Brain pericyte (primary cell): Measurements from ENCODE around the gene LRRC75B.
"Not testable (repeated sequence)": the region's sequence is repeated elsewhere in the genome, so short reads cannot be mapped to it uniquely, and the experiment has no call there.

ENCODE experiments used
- DNase-seq: peaks from one replicate; pipeline ENCODE4 v3.0.0-alpha.2; 2012; ENCODE audit warnings: low read depth, low spot score

The LRRC75B gene

GRCh38 chr22:24555165-24556039, 37.5 kb downstream of the LRRC75B start, which contains the start of gene SNRPD3:
Gene SNRPD3, plus strand, starts transcription at chr22:24555999. Its CDS starts 1,676 bp downstream, at chr22:24557675.
- DNase-seq: peak; percentile 97

- no peak for DNase-seq
Observed at GRCh38 chr22:24554313-24555164, 38.3 kb downstream of the LRRC75B start, which contains the start of gene GUCD1. Gene GUCD1, minus strand, starts transcription at chr22:24555138. Its CDS starts 147 bp downstream, at chr22:24554991.

- DNase-seq: no peak
Observed at GRCh38 chr22:24553597-24554312, 39.1 kb downstream of the LRRC75B start.

GRCh38 chr22:24552503-24553286, 40.2 kb downstream of the LRRC75B start:
- DNase-seq: not testable (repeated sequence)

GRCh38 chr22:24550902-24551435, 41.9 kb downstream of the LRRC75B start:
- no peak for DNase-seq

GRCh38 chr22:24550028-24550901, 42.6 kb downstream of the LRRC75B start:
- DNase-seq: no peak

GRCh38 chr22:24548812-24549211, 44.1 kb downstream of the LRRC75B start:
- DNase-seq: no peak

GRCh38 chr22:24543679-24544243, 49.1 kb downstream of the LRRC75B start:
- DNase-seq: no peak

DNA sequence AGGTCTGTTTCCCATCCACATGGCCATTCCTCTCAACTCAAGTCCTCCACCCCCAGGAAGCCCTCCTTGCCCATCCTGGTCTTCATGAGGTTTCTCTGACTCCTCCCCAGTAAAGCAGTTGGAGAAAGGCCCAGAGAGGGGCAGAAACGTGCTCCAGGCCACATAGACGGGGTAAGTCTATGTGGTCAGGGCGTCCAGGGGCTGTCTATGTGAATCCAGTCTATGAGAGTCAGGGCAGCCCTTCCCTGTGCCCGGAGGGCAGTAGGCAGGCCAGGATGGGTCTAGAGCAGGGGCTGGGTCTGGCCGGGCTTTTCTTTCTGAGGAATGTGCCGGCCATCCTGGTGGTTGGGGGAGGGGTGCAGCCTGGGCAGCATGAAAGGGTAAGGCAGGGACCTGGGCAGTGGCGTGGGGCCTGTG, 49.7 kb downstream of the LRRC75B start:
- no peak for DNase-seq

- no peak for DNase-seq
Observed at GRCh38 chr22:24542641-24543040, 50.2 kb downstream of the LRRC75B start.

GRCh38 chr22:24541681-24542515, 51.0 kb downstream of the LRRC75B start:
- no peak for DNase-seq

DNA sequence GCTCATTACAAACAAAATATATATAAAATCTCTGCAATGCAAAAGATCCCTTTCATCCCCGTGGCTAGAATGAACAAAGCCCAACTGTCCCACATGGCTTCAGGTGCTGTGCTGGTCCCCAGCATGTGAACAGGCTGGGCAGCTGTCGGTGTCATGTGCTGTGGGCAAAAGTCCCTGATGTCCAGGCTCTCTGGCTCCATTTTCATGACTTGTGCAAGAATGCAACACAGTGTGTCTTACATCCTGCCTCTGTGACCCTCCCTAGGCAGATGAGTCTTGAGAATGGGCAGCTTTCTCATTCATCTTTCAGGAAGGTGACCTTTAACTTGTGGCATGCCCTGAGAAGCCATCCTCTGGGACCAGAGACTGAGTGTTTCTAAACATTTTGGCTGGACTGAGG, 52.4 kb downstream of the LRRC75B start:
- DNase-seq: no peak

GRCh38 chr22:24536089-24536488, 56.8 kb downstream of the LRRC75B start:
- DNase-seq: no peak
